ENCODE data around the gene LYRM7.
"Not testable (repeated sequence)": the region's sequence is repeated elsewhere in the genome, so short reads cannot be mapped to it uniquely, and the experiment has no call there.

Gene LYRM7

DNA sequence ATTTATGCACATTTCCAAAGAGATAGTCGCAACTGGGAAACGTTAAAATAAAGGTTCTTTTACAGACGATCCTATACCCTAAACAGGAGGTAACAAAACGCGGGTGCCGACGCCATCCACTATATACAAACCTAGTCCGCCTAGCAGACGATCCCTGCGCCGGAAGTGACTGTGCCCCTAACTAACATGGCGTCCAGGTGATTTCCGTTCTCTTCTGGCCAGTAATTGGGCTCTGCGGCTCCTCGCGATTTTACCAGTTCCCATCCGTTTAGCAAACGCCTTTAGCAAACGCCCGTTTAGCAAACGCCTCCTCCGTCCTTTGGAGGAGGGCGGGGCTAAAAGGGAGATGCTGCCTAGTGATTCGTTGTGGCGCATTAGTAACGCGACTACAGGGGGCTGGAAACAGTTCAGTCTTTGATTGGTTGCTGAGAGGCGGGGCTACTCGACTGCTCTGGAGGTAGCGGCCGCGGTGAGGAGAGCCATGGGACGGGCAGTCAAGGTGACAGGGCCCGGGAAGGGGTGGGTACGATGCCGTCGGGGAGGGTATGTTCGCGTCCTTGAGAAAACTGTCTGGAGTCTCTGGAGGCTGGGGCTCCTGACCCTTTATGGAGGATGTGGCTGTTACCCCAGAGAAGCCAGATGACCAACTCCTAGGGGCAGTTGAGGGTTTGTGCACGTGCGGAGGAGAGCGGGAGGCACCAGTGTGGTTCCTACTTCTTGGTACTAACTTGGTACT is at the start of gene LYRM7:
Gene LYRM7 (plus strand): TSS at position 405 of the 736 bp plus-strand sequence. CDS start 77 bp downstream, at position 482.
- peak; percentile 97 for DNase-seq

DNA sequence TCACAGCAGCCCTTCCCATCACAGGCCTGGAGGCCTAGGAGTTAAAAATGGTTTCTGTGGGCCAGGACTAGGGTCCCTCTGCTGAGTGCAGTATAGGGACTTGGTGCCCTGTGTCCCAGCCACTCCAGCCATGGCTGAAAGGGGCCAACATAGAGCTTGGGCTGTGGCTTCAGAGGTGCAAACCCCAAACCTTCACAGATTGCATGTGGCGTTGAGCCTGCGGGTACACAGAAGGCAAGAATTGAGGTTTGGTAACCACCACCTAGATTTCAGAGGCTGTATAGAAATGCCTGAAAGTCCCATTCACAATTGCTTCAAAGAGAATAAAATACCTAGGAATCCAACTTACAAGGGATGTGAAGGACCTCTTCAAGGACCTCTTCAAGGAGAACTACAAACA is 43.5 kb upstream of the LYRM7 start:
- DNase-seq = not testable (repeated sequence)

DNA sequence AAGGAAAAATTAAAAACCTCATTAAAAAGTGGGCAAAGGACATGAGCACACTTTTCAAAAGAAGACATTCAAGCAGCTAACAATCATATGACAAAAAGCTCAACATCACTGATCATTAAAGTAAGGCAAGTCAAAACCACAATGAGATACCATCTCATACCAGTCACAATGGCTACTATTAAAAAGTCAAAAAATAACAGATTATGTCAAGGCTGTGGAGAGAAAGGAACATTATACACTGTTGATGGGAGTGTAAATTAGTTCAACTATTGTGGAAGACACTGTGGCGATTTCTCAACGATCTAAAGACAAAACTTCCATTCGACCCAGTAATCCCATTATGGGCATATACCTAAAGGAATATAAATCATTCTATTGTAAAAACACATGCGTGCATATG is 41.4 kb upstream of the LYRM7 start:
- no peak for DNase-seq

DNA sequence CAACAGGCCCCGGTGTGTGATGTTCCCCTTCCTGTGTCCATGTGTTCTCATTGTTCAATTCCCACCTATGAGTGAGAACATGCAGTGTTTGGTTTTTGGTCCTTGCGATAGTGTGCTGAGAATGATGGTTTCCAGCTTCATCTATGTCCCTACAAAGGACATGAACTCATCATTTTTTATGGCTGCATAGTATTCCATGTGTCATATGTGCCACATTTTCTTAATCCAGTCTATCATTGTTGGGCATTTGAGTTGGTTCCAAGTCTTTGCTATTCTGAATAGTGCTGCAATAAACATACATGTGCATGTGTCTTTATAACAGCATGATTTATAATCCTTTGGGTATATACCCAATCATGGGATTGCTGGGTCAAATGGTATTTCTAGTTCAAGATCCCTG is 37.7 kb upstream of the LYRM7 start:
- DNase-seq = not testable (repeated sequence)

DNA sequence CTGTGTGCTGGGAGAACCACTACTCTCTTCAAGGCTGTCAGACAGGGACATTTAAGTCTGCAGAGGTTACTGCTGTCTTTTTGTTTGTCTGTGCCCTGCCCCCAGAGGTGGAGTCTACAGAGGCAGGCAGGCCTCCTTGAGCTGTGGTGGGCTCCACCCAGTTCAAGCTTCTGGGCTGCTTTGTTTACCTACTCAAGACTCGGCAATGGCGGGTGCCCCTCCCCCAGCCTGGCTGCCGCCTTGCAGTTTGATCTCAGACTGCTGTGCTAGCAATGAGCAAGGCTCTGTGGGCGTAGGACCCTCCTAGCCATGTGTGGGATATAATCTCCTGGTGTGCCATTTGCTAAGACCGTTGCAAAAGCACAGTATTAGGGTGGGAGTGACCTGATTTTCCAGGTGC is 32.3 kb upstream of the LYRM7 start:
- not testable (repeated sequence) for DNase-seq

DNA sequence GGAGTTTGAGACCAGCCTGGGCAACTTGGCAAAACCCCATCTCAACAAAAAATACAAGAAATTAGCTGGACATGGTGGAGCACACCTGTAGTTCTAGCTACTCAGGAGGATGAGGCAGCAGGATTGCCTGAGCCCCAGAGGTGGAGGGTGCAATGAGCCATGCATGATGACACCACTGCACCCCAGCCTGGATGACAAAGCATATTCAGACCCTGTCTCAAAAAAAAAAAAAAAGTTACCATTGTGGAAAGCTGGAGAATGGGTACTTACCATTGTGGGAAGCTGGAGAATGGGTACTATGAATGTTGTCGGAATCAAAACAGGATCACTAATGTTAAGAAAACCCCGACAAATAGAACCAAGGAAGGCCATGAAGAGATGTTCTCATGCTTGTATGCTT is 31.4 kb upstream of the LYRM7 start:
- no peak for DNase-seq

DNA sequence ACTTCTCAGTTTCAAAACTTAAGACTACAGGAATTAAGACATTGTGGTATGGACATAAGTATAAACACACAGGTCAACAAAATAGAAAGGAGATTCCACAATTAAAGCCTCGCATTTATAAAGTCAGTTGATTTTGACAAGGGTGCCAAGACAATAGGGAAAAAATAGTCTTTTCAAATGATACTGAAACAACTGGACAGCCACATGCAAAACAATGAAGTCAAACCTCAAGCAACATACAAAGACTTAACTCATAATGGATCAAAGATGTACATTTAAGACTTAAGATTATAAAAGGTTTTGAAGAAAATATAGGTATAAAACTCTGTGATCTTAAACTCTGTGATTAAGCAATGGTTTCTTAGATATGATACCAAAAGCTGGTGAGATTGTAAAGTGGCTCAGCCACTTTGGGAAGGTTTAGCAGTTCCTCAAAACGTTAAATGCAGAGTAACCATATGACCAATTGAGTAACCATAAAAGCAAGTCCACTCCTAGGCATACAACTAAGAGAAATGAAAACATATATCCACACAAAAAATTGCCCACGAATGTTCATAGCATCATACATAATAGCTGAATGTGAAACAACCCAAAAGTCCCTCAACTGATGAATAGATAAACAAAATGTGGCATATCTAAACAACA is 27.6 kb upstream of the LYRM7 start:
- DNase-seq = no peak

DNA sequence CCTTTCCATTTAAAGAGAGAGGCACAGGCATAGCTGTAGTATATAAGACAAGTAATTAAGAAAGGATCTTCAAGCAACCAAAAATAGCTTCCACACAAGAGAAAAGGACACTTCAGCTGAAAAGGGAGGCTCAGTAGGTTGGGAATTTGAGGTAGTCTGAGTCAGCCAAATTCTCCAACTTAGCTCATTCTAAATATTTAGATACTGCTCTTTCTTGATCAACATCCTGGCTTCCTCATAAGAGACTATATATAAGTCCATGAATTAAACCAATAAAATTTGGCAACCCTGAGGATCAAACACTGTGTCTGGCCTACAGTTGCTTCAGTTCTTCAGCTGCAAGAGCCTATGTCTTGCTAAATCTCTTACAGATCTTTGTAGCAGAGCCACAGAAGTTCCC is 23.5 kb upstream of the LYRM7 start:
- DNase-seq = no peak

DNA sequence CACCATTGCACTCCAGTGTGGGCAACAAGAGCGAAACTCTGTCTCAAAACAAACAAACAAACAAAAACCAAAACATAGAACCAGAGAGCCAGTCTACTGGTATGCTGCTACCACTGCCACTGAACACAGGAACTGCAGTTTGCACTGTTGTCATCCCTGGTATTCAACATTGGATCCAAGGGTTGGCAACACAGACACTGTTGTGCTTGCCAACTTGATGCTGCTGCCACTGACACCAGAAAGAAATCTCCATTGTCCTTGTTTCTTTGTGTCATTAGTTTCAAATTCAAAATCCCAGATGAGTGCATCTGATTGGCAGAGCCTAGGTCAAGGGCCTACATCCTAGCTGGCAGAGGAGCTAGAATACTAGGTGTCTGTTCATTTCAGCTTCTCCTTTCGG is 21.9 kb upstream of the LYRM7 start:
- DNase-seq = no peak

DNA sequence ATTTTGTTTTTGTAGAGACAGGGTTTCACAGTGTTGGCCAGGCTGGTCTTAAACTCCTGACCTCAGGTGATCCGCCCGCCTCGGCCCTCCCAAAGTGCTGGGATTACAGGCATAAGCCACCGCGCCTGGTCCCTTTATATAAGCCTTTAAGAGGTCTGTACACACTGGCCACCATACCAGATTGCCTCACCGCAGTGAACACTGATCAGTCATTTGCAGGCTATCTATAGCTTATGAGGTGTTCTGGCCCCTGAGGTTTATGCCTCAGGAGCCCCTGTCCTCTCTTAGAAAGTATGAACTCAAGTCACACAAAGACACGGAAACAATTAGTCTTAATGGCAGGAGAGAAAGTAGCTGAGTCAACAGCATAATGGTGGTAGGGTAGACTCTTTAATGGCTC is 20.3 kb upstream of the LYRM7 start:
- DNase-seq = no peak

DNA sequence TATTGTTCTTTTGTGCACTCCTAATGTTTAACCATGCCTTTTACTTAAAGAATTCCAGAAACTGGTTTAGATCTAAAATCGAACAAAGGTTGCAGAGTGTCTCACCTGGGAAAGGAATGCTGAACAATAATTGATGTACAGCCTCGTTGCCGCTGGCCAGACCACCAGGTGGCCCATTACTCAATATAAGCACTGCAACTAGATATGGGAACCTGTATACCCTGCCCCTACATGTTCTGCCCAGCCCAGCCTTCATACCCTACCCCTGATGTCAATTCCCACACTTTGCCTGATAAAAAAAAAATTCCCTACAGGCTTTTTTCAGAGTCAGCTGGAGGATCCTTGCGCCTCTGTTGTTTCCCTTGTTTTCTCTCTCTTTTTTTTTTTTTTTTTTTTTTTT is 19.5 kb upstream of the LYRM7 start:
- DNase-seq = no peak

- no peak for DNase-seq
Observed at GRCh38 chr5:131156385-131156784, 14.4 kb upstream of the LYRM7 start.

DNA sequence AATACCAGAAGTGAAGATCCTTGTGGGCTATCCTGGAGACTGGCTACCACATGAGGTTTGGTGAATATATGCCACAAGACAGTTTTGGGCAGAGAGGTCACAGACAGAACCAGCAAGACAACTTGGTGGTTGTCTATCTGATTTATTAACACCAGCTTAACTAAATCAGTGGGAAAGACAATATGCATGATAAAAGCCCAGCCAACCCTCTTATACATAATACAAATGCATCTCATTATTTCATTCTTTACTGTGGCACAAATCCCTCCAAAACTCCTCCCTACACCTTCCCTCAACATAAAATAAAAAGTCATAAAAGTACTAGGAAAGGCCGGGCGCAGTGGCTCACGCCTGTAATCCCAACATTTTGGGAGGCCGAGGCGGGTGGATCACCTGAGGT is 13.8 kb upstream of the LYRM7 start:
- DNase-seq = no peak

GRCh38 chr5:131160134-131160533 is 10.6 kb upstream of the LYRM7 start:
- DNase-seq = no peak

- DNase-seq = no peak
Observed at GRCh38 chr5:131163276-131164119, 7.2 kb upstream of the LYRM7 start.

DNA sequence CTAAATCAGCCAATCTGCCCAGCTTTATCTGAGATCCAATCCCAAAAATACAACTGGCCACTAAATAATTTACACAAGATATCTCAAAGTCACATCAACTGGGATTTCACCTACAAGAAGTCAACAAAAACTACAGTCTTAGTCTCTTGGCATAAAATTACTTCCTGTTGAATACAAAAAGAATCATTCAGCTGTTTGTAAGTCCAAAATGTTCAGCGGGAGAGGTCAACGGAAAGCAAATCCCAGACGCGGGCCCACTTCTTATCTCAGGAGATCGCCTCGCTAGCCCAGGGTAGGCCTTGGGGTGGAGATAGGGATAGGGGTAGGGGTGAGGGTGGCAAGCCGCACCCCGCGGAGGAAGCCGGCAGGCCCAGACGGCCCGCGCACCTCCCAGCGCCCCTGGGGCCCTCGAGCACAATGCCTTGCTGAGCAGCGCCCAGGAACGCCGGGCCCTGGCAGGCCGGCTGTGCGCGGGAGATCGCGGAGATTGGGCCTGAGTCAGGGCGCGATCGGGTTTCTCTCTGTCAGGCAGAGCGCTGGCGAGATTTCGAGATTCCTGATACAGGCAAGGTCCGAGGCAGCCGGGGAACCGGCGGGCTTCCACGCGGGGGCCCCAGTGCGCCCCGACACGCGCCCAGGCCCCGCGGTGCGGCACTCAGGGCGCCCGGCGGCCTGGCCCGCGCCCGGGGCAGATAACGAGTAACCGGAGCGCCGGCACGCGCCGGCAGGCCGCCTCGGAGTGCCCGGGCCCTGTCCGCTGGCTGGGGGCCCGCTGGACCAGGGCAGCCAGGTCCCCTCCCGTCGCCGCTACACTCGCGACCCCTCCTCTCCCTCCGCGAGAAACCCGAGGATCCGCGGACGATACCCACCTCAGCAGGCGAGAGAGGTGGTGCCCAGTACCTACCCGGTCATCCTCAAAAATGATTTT is 6.3 kb upstream of the LYRM7 start:
- peak; percentile 37 for DNase-seq

- peak; percentile 85 for DNase-seq
Observed at GRCh38 chr5:131165119-131165727, 5.5 kb upstream of the LYRM7 start, which contains the start of gene HINT1. Gene HINT1, minus strand, starts transcription at chr5:131165256. Its CDS starts 51 bp downstream, at chr5:131165205.

DNA sequence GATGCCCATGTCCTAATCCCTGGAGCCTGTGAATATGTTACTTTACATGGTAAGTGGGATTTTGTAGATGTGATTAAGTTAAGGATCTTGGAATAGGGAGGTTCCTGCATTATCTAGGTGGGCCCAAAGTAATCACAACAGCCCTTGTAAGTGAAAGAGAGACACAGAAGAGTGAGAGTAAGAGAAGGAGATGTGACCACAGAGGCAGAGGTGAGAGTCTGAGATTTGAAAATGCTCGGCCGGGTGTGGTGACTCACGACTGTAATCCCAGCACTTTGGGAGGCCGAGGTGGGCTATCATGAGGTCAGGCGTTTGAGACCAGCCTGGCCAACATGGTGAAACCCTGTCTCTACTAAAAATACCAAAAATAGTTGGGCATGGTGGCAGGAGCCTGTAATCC is 3.1 kb upstream of the LYRM7 start:
- no peak for DNase-seq

- no peak for DNase-seq
Observed at GRCh38 chr5:131169810-131170539, 769 bp upstream of the LYRM7 start.

- no peak for DNase-seq
Observed at GRCh38 chr5:131171276-131171810, 599 bp downstream of the LYRM7 start.

DNA sequence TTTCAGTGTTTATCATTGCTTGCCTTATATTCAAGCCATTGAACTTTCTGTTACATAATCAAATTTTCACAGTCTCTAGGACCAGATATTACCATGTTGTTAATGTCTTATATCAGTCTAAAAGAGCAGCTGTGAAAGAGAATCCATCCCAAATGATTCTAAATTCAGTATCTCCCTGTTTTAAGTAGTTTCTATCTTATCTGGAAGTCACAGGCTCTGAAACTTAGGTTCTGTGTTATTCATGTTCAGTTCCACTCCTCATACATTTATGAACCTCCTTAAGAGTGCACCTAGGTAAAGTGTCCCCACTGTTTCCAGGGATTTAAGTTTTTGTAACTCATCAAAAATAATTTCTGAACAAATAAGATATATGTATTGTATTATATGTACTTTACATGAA is 9.7 kb downstream of the LYRM7 start:
- DNase-seq = no peak
